Fibroblast of skin of right biceps (primary cell): ENCODE measurements around the gene DNAJC25.
A peak's percentile ranks its signal among the peaks of the same experiment; 100 is the strongest.
"Not testable (repeated sequence)": the region's sequence is repeated elsewhere in the genome, so short reads cannot be mapped to it uniquely, and the experiment has no call there.

ENCODE experiments used
- DNase-seq: peaks from one replicate; pipeline ENCODE4 v3.0.0-alpha.2; 2013

The DNAJC25 gene

DNA sequence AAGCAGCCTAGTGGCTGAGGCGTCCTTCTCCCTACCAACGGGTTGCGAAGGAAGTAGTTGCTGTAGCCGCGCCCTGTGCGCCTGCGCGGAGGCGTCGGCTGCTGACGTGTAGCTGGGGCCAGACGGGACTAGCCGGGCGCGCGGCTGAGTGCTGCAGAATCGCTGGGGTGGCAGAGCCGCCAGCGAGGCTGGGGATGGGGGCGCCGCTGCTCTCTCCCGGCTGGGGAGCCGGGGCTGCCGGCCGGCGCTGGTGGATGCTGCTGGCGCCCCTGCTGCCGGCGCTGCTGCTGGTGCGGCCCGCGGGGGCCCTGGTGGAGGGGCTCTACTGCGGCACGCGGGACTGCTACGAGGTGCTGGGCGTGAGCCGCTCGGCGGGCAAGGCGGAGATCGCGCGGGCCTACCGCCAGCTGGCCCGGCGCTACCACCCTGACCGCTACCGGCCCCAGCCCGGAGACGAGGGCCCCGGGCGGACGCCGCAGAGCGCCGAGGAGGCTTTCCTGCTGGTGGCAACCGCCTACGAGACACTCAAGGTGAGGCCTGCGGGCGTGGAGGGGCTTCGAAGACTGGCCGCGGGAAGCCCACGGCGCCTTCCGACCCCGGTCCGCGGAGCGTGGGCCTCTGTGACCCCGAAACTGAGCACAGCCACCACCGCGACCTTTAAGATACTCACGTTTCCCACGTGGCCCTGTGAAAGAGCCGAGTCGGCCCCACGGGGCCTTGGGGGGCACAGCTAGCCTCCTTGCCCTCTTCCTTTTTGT is at the start of gene DNAJC25:
Gene DNAJC25, plus strand, starts transcription at position 121 of the 758 bp plus-strand sequence. Its CDS starts 74 bp downstream, at position 195.
- DNase-seq: peak; percentile 99

DNA sequence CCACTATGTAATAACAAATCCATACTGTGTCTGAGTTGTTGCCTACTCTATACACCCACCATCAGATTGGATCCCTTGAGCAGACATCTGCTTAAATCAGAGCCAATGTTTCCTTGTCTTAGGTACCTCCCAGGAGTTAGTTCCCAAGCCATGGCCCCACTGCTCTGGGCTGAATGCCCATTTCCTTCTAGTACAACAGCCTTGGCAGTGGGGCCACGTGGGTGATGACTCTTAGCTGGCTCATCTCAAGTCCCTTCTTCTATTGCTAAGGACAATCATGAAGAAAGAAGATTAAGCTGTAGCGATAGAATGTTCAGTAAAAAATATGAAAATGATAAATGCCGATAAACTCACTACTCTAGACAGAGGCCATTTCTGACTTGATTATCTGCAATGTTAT is 48.2 kb upstream of the DNAJC25 start:
- peak; percentile 32 for DNase-seq

DNA sequence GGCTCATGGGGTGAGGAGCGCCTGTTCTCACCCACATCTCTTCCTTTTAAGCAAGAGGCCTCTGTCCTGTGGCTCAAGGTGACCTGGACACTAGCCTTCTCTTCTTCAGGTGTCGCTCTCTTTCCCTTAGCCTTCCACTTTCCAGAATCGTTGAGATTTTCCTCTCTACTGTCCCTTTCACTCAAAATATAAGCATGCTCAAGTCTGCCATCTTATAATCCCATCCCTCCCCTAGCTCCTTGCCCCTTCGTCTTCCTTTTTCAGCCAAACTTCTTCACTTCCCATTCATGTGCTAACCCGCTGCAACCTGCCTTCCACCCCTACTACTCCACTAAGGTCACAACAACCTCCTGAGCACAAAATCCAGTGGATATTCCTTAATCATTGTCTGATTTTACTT is 44.8 kb upstream of the DNAJC25 start:
- DNase-seq: no peak

DNA sequence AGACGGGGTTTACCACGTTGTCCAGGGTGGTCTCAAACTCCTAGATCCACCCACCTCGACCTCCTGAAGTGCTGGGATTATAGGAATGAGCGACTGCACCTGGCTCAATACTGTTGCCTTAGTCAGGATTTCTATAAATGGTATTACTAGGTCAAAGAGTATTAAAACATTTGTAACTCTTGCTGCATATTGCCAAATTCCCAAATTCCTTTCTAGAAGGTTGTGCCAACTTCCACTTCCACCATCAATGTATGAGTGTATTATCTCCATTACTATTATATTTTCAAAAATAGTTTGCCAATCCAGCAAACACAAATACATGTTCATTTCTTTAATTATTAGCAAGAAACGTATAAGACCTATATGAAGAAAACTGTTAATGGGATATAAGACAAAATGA is 42.3 kb upstream of the DNAJC25 start:
- no peak for DNase-seq

DNA sequence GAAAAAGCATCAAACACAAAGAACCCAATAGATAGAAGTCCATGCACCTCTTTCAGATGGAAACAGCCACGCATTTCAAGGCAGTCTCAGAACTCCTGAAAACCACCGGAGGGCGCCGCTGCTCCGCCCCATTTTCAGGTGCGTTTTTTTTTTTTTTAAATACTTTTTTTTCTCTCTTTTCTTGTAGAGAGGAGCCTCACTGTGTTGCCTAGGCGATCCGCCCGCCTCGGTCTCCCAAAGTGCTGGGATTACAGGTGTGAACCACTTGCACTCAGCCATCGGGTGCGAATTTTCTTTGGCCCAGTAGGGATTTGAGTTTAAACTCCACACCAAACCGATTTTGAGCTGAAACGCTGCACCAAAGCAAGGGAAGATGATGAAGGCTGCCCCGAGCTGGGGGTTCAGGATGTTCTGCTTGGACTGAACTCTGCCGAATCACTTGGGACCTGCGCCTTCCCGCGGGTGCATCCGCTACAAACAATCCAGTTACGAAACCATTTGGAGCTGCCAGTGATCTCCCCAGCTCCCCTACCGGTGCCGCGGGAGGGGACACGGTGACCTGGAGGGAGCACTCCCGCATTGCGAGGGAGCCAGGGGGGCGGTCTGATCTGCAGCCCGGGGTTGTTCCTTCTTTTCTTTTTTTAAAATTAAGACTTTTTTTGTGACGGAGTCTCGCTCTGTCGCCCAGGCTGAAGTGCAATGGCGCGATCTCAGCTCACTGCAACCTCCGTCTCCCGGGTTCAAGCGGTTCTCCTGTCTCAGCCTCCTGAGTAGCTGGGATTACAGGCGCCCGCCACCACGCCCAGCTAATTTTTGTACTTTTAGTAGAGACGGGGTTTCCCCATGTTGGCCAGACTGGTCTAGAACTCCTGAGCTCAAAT is 33.0 kb upstream of the DNAJC25 start:
- DNase-seq: peak; percentile 63

DNA sequence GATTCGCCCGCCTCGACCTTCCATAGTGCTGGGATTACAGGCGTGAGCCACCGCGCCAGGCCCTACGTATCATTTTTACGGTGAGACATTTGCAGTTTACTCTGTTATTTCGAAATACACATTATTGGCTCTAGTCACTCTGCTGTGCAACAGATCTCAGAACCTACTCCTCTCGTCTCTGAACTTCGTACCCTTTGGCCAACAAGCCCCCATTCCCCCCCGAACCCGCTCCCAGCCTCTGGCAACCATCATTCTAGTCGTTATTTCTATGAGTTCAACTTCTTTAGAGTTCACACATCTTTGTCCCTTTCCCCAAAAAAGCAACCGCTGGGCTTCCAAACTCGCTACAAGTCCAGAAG is 32.4 kb upstream of the DNAJC25 start:
- DNase-seq: peak; percentile 42

DNA sequence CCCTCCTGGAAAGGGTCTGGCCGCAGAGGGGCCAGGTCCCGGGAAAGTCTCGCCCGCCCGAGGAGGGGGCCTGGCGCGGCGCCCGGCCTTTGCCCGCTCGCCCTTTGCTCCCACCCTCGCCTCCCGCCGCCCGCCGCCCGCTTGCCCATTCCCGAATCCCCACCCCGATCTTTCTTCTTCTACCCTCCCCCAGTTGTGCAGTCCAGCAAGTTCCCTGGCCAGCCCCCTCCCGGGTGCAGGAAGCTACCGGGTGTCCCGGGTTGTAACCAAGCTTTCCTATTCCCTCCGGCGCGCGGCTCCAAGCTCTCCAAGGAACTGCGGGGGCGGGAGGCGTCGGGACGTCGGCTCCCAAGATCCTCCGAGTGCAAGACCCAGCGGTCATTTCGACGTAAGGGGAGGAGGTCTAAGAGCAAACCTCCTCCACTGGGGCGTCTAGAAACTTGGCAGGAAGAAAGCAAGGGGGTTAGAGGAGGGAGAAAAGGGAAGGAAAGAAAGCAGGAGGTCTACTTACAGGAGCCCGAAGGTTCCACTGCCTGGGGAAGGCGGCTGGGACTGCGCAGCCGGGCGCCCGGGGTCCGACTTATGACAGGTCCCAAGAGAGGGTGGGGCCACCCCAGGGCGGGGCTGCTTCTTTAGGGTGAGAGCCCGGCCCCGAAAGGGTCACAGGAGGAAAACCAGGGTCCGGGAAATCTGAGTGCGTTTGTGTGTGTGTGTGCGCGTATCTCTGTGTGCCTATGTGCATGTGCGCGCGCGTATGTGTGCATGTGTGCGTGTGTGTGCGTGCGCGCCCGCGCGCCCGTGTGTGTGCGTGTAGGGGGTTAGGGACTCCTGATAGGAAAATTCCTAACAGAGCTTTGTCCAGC is 31.8 kb upstream of the DNAJC25 start, which contains the start of gene PTGR1:
Gene PTGR1, minus strand, starts transcription at position 556 of the 863 bp plus-strand sequence. CDS start 2,225 bp downstream, outside the sequence.
- peak; percentile 90 for DNase-seq

DNA sequence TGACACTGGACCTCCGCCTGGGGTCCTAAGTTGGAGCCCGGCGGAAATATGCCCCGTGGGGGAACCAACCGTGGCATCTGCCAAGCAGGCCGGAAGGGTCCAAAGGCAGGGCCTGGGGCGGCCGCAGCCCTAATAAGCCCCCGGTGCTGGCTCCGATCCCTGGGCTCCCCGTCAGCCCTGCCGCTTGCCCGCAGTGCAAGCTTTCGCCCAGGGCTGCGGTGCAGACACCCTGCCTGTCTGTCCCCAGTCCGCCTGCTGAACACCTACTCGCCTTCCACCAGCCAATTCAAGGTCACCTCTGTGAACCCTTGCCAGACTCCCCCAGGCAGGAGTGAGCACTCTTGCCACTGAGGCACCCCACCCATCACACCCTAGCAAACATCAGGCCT is 31.2 kb upstream of the DNAJC25 start:
- no peak for DNase-seq

DNA sequence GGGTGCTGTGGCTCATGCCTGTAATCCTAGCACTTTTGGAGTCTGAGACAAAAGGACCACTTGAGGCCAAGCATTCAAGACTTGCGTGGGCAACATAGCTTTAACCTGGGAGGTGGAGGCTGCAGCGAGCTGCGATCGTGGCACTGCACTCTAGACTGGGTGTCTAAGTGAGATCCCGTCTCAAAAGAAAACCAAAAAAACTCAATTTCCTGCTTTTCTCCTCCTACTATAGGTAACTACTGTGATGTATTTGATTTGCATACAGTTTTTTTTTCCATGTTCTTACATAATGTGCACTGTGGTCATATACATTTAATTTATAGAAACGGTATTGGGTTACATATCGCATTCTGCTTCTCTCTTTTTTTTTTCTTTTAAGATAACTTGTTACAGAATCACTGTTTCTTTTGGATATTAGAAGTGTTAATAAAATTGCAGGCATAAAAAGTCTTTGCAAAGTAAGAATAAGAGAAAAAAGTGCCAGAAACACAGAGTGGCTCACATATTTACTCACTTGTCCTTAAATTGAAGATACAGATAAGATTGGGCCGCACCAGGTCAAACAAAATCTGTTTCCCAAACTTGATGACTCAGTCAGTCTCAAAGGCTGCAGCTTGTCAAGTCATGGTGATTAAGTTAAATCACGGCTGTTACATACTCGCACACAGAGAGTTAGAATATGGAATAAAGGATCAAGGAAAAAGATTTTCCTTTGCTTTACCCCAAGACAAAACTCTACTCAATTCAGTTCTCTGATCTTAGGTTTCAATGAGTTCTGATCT is 29.7 kb upstream of the DNAJC25 start:
- peak; percentile 45 for DNase-seq

DNA sequence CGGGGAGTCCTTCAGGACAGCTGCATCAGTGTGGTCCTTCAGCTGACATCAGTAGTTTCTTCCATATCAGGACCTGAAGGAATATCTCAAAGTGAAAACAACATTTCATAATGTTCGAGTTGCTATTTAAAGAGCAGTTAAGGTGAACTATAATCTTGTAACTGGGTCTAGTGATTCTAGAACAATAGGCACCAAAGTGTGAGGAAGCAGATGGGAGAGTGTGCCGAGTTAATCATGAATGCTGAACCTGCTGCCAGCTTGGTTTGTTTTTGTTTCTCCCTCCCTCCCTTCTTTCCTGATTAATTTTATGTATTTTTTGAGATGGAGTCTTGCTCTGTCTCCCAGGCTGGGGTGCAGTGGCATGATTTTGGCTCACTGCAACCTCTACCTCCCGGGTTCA is 28.1 kb upstream of the DNAJC25 start:
- DNase-seq: no peak

DNA sequence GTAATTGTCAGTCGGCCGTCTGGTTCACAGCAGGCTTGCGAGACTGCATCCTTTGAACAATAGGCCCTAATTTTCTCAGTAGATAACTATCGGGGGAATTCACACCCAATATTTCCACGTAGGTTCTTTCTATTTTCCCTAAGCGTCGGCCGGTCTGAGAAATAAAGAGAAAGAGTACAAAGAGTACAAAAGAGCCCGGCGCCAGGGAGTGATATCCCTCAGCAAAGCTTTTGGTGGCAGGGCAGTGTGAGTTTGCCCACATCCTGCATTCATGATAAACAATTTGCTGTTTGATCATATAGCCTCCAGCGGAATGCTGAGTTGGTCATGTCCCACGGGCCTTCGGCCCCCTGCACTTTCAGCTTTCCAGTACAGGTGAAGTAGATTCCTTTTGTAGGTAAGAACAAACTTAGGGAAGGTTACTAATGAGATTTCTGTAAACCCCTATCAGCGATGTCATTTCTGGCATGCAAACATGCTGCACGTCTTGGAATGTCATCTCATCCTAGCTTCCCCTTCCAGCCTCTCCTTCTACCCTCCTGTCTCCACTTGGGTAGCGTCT is 27.0 kb upstream of the DNAJC25 start:
- DNase-seq: no peak

DNA sequence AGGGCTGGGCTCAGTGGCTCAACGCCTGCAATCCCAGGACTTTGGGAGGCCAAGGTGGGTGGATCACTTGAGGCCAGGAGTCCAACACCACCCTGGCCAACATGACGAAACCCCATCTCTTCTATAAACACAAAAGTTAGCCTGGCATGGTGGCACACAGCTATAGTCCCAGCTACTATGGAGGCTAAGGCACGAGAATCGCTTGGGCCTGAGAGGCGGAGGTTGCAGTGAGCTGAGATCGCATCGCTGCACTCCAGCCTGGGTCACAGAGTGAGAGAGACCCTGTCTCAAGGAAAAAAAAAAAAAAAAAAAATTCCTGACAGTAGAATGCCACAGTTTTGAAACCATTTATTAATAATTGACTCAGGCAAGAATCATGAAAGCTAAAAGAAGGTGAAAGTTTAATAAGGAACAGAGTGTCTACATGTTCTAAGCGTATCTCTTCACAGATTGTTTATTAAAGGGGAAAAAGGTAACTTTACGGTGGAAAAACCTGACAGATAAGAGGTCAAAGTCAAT is 26.0 kb upstream of the DNAJC25 start:
- no peak for DNase-seq

DNA sequence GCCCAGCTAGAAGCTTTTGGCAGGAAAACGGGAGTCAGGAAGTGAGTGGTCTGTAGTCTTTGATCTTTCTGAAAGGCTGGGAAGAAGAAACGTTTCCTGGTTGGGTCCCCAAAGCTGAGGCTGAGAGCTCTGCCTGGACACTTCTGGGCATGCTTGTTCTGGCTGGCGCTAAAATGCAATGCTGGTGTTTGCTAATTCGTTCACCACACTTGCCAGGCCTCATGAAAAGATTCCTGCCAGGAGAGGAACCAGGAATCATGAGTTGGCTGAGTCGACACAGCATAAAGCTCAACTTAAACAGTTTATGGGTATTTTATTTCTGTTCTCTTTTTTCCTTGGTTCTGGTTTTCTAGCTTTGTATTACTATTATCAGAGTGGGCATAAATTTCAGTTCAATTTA is 21.0 kb upstream of the DNAJC25 start:
- no peak for DNase-seq

DNA sequence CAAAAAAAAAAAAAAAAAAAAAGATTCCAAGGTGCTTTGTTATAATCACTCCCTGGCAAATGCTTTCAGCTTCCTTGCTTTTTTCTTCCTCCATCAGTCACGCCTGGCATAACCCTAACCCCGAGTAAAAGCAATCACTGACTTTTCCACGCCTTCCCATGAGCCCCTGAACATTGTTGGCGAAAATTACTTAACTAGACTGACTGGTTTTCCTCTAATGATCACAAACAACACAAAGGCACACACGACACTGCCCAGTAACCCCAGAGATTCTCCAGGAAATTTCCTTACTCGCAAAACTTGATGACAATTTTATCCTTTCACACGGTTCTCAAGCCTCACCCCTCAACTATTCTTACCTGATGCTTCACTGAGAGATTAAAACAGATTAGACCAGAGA is 20.3 kb upstream of the DNAJC25 start:
- no peak for DNase-seq

DNA sequence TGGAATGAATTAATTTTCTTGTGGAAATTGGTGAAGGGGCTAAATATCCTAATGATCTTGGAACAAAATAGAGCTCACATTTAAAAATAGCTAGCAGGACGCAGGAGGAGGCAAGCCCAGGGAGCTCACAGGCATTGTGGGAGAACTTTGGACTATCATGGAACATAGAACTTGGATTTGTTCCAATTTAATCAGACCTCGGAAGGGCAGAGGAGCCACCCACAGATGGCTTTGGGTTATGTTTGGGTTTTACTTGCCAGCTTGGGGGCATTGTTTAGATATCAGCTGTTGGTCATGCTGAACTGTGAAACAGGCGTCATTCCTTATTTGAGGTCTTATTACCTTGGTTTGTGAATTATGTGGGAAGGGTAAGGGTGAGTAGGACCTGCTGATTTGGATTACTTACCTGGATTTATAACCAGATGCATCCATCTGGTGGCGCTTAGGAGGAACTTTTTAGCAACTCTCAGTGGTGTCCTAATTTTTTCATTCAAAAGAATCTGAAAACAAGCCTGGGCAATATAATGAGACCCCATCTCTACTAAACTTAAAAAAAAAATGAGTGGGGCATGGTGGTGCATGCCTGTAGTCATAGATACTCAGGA is 17.6 kb upstream of the DNAJC25 start:
- DNase-seq: no peak

DNA sequence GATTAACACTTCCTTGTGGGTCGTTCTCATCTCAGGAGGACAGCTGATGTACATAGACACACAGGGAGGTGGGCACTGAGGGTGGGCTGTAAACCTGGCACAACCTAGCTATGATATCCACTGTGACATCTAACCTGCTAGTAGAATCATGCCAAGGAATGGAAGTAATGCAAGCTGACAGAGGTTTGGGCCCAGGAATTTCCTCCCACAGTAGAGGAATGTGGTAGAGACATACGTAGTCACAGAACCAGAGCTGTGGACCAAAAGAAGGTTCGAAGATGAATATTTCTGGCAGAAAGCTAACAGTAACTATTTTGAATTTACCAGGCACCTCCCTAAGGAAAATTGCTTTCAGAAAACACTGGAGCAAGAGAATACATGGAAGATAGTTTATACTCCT is 15.2 kb upstream of the DNAJC25 start:
- DNase-seq: no peak

DNA sequence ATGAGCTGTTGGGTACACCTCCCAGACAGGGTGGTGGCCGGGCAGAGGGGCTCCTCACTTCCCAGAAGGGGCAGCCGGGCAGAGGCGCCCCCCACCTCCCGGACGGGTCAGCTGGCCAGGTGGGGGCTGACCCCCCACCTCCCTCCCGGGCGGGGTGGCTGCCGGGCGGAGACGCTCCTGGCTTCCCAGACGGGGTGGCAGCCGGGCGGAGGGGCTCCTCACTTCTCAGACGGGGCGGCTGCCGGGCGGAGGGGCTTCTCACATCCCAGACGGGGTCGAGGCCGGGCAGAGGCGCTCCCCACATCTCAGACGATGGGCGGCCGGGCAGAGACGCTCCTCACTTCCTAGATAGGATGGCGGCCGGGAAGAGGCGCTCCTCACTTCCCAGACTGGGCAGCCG is 13.8 kb upstream of the DNAJC25 start:
- DNase-seq: not testable (repeated sequence)

DNA sequence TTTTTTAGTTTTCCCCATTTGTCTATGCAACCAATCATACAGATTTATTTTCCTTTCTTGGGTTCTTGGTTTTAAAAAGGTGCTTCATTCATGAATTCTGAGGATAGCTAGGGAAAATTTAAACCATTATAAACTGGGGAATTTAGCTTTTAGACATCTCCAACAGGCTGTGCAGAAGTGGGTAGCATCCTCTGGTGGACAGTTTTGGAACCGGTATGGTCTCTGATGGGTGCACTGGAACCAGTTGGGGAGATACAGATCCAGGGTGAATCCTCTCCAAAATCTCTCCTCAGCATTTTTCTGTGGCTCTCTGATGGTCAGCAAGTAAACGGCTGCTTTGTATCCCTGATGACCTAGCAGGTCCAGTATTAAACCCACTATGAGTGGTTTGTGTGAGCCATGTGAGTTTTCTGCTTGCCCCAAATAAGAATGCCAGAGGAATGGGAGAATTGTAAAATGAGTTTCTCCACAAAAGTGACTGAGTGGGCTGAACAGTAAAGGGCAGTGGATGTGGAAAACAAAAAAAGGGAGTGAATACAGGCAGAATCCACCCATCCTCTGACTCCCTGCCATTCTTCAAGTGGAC is 9.1 kb upstream of the DNAJC25 start:
- peak; percentile 38 for DNase-seq

DNA sequence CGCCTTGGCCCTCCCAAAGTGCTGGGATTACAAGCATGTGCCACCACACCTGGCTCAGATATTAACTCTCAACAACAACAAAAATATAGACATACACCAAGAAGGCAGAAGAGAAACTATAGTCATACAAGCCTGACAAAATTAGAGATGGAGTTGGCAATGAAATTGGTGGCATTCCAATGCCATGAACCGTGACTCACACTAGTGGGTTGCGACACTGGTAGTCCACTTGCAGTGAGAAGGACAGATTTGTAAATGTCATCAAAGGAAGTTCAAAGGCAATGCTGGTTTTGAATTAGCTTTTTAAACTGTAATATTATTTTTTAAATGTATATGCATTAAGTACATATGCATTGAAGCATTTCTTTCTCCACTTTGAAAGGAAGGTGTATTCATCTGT is 8.5 kb upstream of the DNAJC25 start:
- peak; percentile 73 for DNase-seq

DNA sequence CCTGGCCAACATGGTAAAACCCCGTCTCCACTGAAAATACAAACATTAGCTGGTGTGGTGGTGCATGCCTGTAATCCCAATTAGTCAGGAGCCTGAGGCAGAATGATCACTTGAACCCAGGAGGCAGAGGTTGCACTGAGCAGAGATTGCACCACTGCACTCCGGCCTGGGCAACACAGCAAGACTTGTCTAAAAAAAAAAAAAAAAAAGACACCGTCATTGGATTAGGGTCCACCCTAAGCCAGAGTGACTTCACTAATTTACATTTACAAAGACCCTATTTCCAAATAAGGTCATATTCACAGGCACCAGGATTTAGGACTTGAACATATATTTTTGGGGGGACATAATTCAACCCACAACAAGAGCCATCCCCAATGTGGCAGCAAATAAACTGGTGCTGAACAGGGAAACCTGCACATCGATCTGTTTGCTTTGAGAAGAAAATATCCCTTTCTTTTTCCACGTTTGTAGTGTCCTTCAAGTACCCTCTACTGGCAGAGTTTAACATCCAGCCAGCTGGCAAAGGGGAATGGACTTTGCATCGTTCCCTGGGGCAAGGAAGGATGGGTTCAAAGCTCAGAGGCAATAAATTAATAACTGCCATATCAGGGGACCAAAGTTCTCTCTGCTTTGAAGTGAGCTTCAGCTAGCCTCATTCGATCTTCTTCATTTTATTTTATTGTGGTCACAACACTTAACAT is 3.7 kb upstream of the DNAJC25 start:
- no peak for DNase-seq
